Fibroblast of skin of abdomen (primary cell): Measurements from ENCODE around the gene GSTM2.

ENCODE experiments used
- DNase-seq: peaks from one replicate; pipeline ENCODE4 v3.0.0-alpha.2; 2013

The GSTM2 gene

GRCh38 chr1:109718495-109718894, 50.6 kb downstream of the GSTM2 start:
- no peak for DNase-seq

GRCh38 chr1:109719337-109719837, 51.5 kb downstream of the GSTM2 start:
- peak; percentile 53 for DNase-seq

- DNase-seq, result no peak
Observed at GRCh38 chr1:109721042-109721441, 53.2 kb downstream of the GSTM2 start.

- no peak for DNase-seq
Observed at GRCh38 chr1:109721971-109722370, 54.1 kb downstream of the GSTM2 start.

GRCh38 chr1:109722908-109723691, 55.2 kb downstream of the GSTM2 start:
- DNase-seq, result peak; percentile 50
